Femur (tissue), 1 donor: ENCODE measurements around the gene RBM15.

ENCODE experiments used
- DNase-seq: peaks from one replicate; pipeline ENCODE4 v3.0.0-alpha.2; 2017

Gene RBM15

DNA sequence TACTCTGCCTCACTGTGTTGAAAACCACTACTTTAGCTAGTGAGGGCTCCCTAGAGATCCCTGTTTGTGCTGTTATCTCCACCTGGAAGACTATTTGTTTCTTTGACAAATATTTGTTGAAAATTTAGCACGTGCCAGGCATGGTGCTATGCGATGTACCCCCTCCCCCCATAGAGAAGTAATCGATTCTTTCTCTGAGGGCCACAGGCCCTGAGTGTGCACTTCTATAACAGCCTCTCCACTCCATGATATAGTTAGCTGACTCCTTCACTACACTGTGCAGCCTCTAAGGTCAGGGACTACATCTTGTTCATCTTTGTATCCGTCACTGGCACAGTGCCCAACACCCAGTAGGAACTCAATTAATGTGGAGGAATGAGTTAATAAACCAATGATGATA is 17.3 kb upstream of the RBM15 start:
- no peak for DNase-seq

GRCh38 chr1:110324667-110325066 is 14.5 kb upstream of the RBM15 start:
- no peak for DNase-seq

- DNase-seq, result no peak
Measured at GRCh38 chr1:110326826-110327225, 12.4 kb upstream of the RBM15 start.

DNA sequence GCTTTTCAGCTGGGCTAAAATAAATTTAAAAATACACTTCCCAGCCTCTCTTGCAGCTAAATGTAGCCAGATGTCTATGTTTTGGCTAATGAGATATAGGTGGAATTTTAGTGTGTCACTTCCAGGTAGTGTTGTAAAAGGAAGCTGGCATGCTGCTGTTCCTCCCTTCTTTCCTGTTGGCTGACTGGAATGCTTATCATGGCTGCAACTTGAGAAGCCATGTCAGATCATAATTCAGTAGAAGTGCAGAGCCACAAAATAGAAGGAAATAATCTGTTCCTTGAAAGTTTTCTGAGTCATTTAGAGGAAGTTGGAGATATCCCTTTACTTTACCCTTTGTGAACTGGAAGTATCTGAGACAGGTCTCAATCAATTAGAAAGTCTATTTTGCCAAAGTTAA is 10.9 kb upstream of the RBM15 start:
- no peak for DNase-seq

DNA sequence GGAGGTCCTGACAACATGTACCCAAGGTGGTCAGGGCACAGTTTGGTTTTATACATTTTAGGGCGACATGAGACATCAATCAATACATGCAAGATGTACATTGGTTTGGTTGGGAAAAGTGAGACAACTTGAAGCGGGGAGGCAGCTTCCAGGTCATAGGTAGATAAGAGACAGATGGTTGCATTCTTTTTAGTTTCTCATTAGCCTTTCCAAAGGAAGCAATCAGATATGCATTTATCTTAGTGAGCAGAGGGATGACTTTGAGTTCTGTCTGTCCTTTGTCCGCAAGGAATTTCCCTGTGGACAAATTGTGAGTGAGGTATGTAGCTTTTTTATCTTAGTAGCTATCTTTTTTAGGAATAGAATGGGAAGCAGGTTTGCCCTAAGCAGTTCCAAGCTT is 10.5 kb upstream of the RBM15 start:
- DNase-seq, result no peak

- no peak for DNase-seq
Measured at GRCh38 chr1:110335265-110335664, 3.9 kb upstream of the RBM15 start.

- DNase-seq, result no peak
Measured at GRCh38 chr1:110336300-110337039, 2.7 kb upstream of the RBM15 start.

DNA sequence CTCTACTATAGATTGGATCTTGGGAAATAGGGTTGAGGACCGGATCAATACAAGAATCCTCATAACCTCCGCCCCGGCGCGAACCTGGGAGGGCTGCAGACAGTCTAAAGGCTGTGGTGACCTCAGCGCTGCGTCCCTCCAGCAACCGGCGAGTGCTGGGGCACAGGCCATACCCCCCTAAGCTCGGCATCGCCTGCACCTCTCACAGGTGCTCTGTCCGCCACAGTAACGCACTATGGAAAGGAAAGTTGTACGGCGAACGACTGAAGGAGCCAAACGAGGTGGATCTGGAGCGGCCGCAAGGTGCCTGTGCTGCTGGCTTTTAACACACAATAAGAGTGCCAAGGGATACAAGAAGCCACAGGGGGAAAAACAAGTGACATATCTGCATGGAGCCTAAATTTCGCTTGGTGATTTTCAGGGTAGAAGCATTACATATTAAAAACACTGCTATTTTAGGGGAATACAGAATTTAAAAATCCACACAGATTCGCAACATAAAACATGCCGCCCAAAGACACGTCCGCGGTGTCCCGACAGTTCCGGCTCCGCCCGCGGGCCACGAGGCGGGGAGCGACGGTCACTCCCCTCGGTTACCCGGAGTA is 1.4 kb upstream of the RBM15 start:
- peak; percentile 56 for DNase-seq

GRCh38 chr1:110338309-110338885 is 780 bp upstream of the RBM15 start:
- no peak for DNase-seq

DNA sequence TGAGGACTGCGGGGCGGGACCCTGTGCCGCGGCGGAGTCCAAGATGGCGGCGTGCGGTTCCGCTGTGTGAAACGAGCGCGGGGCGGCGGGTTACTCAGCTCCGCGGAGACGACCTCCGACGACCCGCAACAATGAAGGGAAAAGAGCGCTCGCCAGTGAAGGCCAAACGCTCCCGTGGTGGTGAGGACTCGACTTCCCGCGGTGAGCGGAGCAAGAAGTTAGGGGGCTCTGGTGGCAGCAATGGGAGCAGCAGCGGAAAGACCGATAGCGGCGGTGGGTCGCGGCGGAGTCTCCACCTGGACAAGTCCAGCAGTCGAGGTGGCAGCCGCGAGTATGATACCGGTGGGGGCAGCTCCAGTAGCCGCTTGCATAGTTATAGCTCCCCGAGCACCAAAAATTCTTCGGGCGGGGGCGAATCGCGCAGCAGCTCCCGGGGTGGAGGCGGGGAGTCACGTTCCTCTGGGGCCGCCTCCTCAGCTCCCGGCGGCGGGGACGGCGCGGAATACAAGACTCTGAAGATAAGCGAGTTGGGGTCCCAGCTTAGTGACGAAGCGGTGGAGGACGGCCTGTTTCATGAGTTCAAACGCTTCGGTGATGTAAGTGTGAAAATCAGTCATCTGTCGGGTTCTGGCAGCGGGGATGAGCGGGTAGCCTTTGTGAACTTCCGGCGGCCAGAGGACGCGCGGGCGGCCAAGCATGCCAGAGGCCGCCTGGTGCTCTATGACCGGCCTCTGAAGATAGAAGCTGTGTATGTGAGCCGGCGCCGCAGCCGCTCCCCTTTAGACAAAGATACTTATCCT is 430 bp downstream of the RBM15 start:
- DNase-seq, result no peak

GRCh38 chr1:110340207-110340468 is 961 bp downstream of the RBM15 start:
- DNase-seq, result no peak

DNA sequence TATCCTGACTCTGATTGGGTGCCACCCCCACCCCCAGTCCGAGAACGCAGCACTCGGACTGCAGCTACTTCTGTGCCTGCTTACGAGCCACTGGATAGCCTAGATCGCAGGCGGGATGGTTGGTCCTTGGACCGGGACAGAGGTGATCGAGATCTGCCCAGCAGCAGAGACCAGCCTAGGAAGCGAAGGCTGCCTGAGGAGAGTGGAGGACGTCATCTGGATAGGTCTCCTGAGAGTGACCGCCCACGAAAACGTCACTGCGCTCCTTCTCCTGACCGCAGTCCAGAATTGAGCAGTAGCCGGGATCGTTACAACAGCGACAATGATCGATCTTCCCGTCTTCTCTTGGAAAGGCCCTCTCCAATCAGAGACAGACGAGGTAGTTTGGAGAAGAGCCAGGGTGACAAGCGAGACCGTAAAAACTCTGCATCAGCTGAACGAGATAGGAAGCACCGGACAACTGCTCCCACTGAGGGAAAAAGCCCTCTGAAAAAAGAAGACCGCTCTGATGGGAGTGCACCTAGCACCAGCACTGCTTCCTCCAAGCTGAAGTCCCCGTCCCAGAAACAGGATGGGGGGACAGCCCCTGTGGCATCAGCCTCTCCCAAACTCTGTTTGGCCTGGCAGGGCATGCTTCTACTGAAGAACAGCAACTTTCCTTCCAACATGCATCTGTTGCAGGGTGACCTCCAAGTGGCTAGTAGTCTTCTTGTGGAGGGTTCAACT is 2.1 kb downstream of the RBM15 start:
- no peak for DNase-seq

DNA sequence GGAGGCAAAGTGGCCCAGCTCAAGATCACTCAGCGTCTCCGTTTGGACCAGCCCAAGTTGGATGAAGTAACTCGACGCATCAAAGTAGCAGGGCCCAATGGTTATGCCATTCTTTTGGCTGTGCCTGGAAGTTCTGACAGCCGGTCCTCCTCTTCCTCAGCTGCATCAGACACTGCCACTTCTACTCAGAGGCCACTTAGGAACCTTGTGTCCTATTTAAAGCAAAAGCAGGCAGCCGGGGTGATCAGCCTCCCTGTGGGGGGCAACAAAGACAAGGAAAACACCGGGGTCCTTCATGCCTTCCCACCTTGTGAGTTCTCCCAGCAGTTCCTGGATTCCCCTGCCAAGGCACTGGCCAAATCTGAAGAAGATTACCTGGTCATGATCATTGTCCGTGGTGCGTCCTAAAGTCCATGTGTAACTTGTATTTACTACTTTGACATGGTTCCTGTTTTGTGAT is 2.7 kb downstream of the RBM15 start:
- DNase-seq, result no peak

DNA sequence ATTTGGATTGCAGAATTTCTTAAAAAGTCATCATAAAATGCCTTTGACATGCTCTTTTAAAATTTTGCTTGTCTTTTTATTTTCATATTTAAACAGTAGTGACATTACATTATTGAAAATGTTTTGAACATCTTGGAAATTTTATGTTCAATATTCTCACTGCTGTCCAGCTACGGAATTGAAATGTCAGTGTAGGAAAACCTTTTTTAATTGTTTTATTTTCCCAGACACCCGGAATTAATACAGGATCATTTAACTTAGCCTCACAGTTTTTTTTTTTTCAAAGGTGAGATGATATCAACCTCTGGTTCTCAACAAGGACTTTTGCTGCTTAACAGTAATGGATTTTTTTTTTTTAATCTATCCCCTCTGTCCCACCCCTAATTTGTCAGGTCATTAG is 4.1 kb downstream of the RBM15 start:
- no peak for DNase-seq

- DNase-seq, result no peak
Measured at GRCh38 chr1:110344152-110344551, 5.0 kb downstream of the RBM15 start.

DNA sequence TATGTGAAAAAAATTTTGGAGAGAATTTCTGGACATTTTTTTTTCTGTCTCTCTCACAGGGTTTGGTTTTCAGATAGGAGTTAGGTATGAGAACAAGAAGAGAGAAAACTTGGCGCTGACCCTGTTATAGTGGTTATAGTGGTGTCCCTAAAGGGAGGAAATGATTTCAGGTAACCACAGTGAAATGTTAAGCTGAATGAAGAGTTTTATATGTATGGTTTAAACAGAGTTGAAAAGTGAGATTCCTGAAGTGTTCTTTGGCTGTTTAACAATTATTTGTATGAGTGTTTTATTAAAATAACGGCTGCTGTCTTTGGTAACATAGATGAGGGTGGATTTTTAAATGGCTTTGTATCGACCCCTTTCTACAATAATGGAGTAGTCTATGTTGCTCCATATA is 6.3 kb downstream of the RBM15 start:
- no peak for DNase-seq

DNA sequence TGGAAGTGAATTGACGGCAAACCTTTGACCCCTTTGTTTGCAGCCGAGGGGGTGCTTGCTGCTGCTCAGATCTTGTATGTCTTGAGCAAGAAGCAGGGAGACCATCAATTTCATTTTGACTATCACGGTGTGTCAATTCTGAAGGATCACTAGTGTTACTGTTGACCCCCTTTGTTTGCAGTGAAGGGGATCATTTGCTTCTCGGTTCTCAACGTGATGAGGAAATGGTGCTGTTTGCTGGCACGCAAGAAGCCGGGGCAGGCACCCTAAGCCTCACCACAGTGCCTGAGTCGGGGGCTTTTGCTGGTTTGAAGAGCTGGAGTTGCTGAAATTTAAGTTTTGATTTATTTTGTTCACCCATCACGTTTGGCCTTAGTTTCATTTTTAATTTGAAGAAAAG is 7.5 kb downstream of the RBM15 start:
- no peak for DNase-seq

GRCh38 chr1:110347182-110347893 is 8.2 kb downstream of the RBM15 start:
- DNase-seq, result no peak

- DNase-seq, result no peak
Measured at GRCh38 chr1:110348050-110348449, 8.9 kb downstream of the RBM15 start.

GRCh38 chr1:110348771-110349170 is 9.6 kb downstream of the RBM15 start:
- no peak for DNase-seq

DNA sequence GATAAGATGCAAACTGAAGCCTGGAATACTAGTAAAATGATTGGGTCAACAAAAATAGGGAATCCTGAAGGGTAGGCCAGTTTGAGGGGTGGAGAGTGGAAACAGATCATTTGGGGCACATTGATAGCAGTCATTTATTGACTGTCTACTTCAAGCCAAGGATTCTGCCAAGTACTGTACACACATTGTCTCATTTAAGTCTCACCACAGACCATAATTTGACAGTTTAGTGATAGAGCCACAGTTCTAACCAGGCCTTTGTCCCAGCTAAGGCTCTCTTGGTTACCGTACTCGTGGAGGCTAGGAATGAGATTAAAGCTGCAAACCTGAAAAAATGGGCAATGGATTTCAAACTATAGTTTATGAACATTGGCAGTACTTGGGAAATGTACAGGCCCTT is 11.2 kb downstream of the RBM15 start:
- no peak for DNase-seq

GRCh38 chr1:110355321-110355720 is 16.1 kb downstream of the RBM15 start:
- DNase-seq, result no peak

DNA sequence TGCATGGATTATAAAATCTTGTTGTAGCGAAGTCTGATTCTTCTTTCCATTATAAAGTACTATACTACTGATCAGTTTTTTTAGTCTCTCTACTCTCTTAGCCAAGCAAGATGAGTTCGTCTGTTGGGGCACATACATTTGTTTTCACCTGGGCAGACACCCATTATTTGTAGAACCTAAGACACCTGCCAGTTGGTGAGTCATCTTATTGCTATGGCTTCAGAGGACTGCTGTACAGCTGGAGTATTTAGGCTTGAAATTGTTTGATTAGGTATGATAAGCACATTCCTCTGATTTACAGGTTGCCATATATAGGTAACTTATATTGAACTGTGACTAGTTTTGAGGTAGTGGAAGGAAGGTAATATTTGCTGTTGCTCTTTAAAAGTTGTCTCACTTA is 17.2 kb downstream of the RBM15 start:
- no peak for DNase-seq
